Loucy (cell line): ENCODE measurements around the gene HRH3.
A peak's percentile ranks its signal among the peaks of the same experiment; 100 is the strongest.

Experiments used
- H2AFZ ChIP-seq: fragments of 200-600 bp; sonication (generic); 2 replicates; pipeline ENCODE4 v1.6.0; 2016; ENCODE audit warnings: antibody characterized with exemption, mild to moderate bottlenecking, low read length, moderate library complexity
- H3F3A ChIP-seq: fragments of 200-600 bp; 2 replicates; pipeline ENCODE4 v1.6.0; 2016; ENCODE audit warnings: antibody characterized with exemption, low read depth, mild to moderate bottlenecking
- H3K27me3 ChIP-seq: fragments of 200-600 bp; sonication (generic); 2 replicates; pipeline ENCODE4 v1.6.1; 2014; ENCODE audit warnings: low read length, mild to moderate bottlenecking; ENCODE audit not compliant: insufficient read depth, poor library complexity, severe bottlenecking
- H3K36me3 ChIP-seq: fragments of 200-600 bp; sonication (generic); 2 replicates; pipeline ENCODE4 v1.6.1; 2016; ENCODE audit warnings: low read length; ENCODE audit not compliant: insufficient read depth
- H3K4me1 ChIP-seq: fragments of 200-600 bp; sonication (generic); 2 replicates; pipeline ENCODE4 v1.5.1; 2014; ENCODE audit warnings: low read length, mild to moderate bottlenecking; ENCODE audit not compliant: insufficient read depth, poor library complexity, severe bottlenecking
- H3K4me2 ChIP-seq: fragments of 200-600 bp; sonication (generic); 2 replicates; pipeline ENCODE4 v1.6.0; 2014; ENCODE audit warnings: antibody characterized with exemption, low read length, low read depth, mild to moderate bottlenecking; ENCODE audit not compliant: poor library complexity, severe bottlenecking
- H3K4me3 ChIP-seq: fragments of 200-600 bp; sonication (generic); 2 replicates; pipeline ENCODE4 v1.5.1; 2014; ENCODE audit warnings: low read length, mild to moderate bottlenecking, mixed read lengths; ENCODE audit not compliant: poor library complexity, severe bottlenecking
- H3K79me2 ChIP-seq: fragments of 200-600 bp; sonication (generic); 2 replicates; pipeline ENCODE4 v1.6.1; 2014; ENCODE audit warnings: low read length; ENCODE audit not compliant: insufficient read depth
- H3K9ac ChIP-seq: fragments of 200-600 bp; sonication (generic); 2 replicates; pipeline ENCODE4 v1.6.0; 2014; ENCODE audit warnings: mild to moderate bottlenecking, low read depth, low read length, moderate library complexity; ENCODE audit not compliant: poor library complexity, severe bottlenecking
- H3K9me2 ChIP-seq: fragments of 200-600 bp; sonication (generic); replicated peaks from 2 replicates; pipeline ENCODE4 v1.6.1; 2016; ENCODE audit warnings: low read depth, low read length, mixed read lengths
- H3K9me3 ChIP-seq: fragments of 200-600 bp; sonication (generic); 2 replicates; pipeline ENCODE4 v1.6.1; 2014; ENCODE audit warnings: mild to moderate bottlenecking, antibody characterized with exemption, low read length, low read depth; ENCODE audit not compliant: insufficient read depth
- H4K20me1 ChIP-seq: fragments of 200-600 bp; sonication (generic); 2 replicates; pipeline ENCODE4 v1.6.0; 2014; ENCODE audit warnings: antibody characterized with exemption, low read length, mild to moderate bottlenecking; ENCODE audit not compliant: insufficient read depth, poor library complexity, severe bottlenecking
- EZH2phosphoT487 ChIP-seq: fragments of 200-600 bp; IDR thresholded peaks from 2 replicates; pipeline ENCODE4 v1.6.1; 2018; ENCODE audit warnings: antibody characterized with exemption, mild to moderate bottlenecking, moderate library complexity, borderline replicate concordance
- TF ChIP-seq, protein P1 (sequence below): fragments of 200-600 bp; sonication (generic); conservative IDR thresholded peaks from 2 replicates; pipeline ENCODE4 v1.5.1; 2014; ENCODE audit warnings: mild to moderate bottlenecking, antibody characterized with exemption, low read length

HRH3 gene

DNA sequence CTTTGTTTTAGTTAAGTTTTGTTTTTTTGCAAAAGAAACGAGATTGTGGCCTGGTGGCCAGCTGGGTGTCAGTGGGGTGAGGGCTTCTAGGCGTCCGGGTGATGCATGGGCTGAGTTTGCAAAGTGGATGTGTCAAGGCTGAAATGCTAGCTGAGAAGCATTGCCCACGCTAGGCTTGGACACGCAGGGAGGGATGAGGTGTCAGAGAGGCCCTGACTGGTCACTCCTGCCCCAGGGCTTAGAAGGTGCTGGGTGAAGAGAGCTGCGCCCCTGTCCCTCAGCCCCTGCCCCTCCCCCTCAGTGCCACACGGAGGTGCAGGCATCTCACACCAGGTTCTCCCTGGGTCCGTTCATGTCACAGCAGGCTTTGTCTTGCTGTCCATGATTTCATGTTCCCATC is 26.4 kb upstream of the HRH3 start:
- TF ChIP-seq EZH2phosphoT487: no peak
- TF ChIP-seq, protein P1, sequence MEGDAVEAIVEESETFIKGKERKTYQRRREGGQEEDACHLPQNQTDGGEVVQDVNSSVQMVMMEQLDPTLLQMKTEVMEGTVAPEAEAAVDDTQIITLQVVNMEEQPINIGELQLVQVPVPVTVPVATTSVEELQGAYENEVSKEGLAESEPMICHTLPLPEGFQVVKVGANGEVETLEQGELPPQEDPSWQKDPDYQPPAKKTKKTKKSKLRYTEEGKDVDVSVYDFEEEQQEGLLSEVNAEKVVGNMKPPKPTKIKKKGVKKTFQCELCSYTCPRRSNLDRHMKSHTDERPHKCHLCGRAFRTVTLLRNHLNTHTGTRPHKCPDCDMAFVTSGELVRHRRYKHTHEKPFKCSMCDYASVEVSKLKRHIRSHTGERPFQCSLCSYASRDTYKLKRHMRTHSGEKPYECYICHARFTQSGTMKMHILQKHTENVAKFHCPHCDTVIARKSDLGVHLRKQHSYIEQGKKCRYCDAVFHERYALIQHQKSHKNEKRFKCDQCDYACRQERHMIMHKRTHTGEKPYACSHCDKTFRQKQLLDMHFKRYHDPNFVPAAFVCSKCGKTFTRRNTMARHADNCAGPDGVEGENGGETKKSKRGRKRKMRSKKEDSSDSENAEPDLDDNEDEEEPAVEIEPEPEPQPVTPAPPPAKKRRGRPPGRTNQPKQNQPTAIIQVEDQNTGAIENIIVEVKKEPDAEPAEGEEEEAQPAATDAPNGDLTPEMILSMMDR: no peak
- H3K79me2 ChIP-seq: peaks cover 92% of the 10 kb centered on the region
- H3K27me3 ChIP-seq: no peaks in the 10 kb centered on the region
- no peak overlapping the region for H2AFZ ChIP-seq
- H4K20me1 ChIP-seq: peaks cover 70% of the 10 kb centered on the region
- H3F3A ChIP-seq: no peaks in the 10 kb centered on the region; the same call in 1 of the 2 replicates
- peaks cover 47% of the 10 kb centered on the region for H3K4me1 ChIP-seq
- no peak overlapping the region for H3K4me2 ChIP-seq
- H3K4me3 ChIP-seq: no peak overlapping the region
- H3K9me2 ChIP-seq: no peaks in the 10 kb centered on the region
- no peaks in the 10 kb centered on the region for H3K36me3 ChIP-seq
- no peaks in the 10 kb centered on the region for H3K9me3 ChIP-seq
- no peak overlapping the region for H3K9ac ChIP-seq

- H3K4me1 ChIP-seq: peaks cover 52% of the 10 kb centered on the region
- TF ChIP-seq EZH2phosphoT487: no peak
- TF ChIP-seq, protein P1: no peak
Measured at GRCh38 chr20:62245911-62246280, 25.8 kb upstream of the HRH3 start.

GRCh38 chr20:62244644-62245108 is 24.6 kb upstream of the HRH3 start:
- Histone ChIP-seq H3K9me3 (no peaks in the 10 kb centered on the region), H3K27me3 (no peaks in the 10 kb centered on the region), H3K79me2 (peaks cover 94% of the 10 kb centered on the region), H3K4me2 (peak overlapping the region; percentile 96), H3F3A (no peaks in the 10 kb centered on the region; the same call in 1 of the 2 replicates), H3K4me3 (peak overlapping the region; percentile 72), H3K4me1 (peaks cover 62% of the 10 kb centered on the region), H4K20me1 (peaks cover 77% of the 10 kb centered on the region), H3K9ac (peak overlapping the region; percentile 66), H3K9me2 (no peaks in the 10 kb centered on the region), H3K36me3 (no peaks in the 10 kb centered on the region), H2AFZ (peak overlapping the region; percentile 58)
- TF ChIP-seq EZH2phosphoT487: no peak
- TF ChIP-seq, protein P1: no peak

More at GRCh38 chr20:62245911-62246280, 25.8 kb upstream of the HRH3 start:
- no peaks in the 10 kb centered on the region; the same call in 1 of the 2 replicates for H3F3A ChIP-seq
- peaks cover 75% of the 10 kb centered on the region for H4K20me1 ChIP-seq
- peaks cover 93% of the 10 kb centered on the region for H3K79me2 ChIP-seq
- no peak overlapping the region for H2AFZ ChIP-seq
- H3K9ac ChIP-seq: peak overlapping the region; percentile 66
- H3K4me3 ChIP-seq: no peak overlapping the region
- H3K9me3 ChIP-seq: no peaks in the 10 kb centered on the region
- no peaks in the 10 kb centered on the region for H3K36me3 ChIP-seq
- H3K27me3 ChIP-seq: no peaks in the 10 kb centered on the region
- H3K4me2 ChIP-seq: no peak overlapping the region
- H3K9me2 ChIP-seq: no peaks in the 10 kb centered on the region
